Nephron progenitor cell (in vitro differentiated cells): ENCODE measurements around the gene PNKP.

Experiments used
- DNase-seq: peaks from one replicate; pipeline ENCODE4 v3.0.0; 2021
- H3K27ac Mint-ChIP-seq: 2 replicates; pipeline ENCODE4 v1.8.0; 2021; ENCODE audit warnings: mild to moderate bottlenecking, moderate library complexity, mixed read lengths
- H3K27me3 Mint-ChIP-seq: 2 replicates; pipeline ENCODE4 v1.8.0; 2021; ENCODE audit warnings: mild to moderate bottlenecking, low read depth, mixed read lengths; ENCODE audit not compliant: poor library complexity
- H3K36me3 Mint-ChIP-seq: 2 replicates; pipeline ENCODE4 v1.8.0; 2021; ENCODE audit warnings: low read depth, mixed read lengths
- H3K4me1 Mint-ChIP-seq: 2 replicates; pipeline ENCODE4 v1.8.0; 2021; ENCODE audit warnings: mixed read lengths
- H3K4me3 Mint-ChIP-seq: 2 replicates; pipeline ENCODE4 v1.8.0; 2021; ENCODE audit warnings: mild to moderate bottlenecking, moderate library complexity, mixed read lengths
- H3K9me3 Mint-ChIP-seq: 2 replicates; pipeline ENCODE4 v1.8.0; 2021; ENCODE audit warnings: mild to moderate bottlenecking, moderate library complexity, mixed read lengths
- TF ChIP-seq, protein P1 (sequence below): fragments of 200-600 bp; sonication (generic); IDR thresholded peaks from 2 replicates; pipeline ENCODE4 v1.5.0; 2021; ENCODE audit warnings: antibody characterized with exemption

The PNKP gene

GRCh38 chr19:49849433-49850220 lies 17.7 kb downstream of the PNKP start:
- TF ChIP-seq, protein P1, sequence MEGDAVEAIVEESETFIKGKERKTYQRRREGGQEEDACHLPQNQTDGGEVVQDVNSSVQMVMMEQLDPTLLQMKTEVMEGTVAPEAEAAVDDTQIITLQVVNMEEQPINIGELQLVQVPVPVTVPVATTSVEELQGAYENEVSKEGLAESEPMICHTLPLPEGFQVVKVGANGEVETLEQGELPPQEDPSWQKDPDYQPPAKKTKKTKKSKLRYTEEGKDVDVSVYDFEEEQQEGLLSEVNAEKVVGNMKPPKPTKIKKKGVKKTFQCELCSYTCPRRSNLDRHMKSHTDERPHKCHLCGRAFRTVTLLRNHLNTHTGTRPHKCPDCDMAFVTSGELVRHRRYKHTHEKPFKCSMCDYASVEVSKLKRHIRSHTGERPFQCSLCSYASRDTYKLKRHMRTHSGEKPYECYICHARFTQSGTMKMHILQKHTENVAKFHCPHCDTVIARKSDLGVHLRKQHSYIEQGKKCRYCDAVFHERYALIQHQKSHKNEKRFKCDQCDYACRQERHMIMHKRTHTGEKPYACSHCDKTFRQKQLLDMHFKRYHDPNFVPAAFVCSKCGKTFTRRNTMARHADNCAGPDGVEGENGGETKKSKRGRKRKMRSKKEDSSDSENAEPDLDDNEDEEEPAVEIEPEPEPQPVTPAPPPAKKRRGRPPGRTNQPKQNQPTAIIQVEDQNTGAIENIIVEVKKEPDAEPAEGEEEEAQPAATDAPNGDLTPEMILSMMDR, result no peak
- Mint-ChIP-seq H3K27me3 (peaks cover 2% of the 10 kb centered on the region), H3K27ac (no peak overlapping the region), H3K4me3 (peak overlapping the region; percentile 83), H3K4me1 (peaks cover 29% of the 10 kb centered on the region), H3K9me3 (peaks cover 26% of the 10 kb centered on the region), H3K36me3 (peaks cover 43% of the 10 kb centered on the region)
- DNase-seq, result no peak

GRCh38 chr19:49848938-49849337 lies 18.4 kb downstream of the PNKP start:
- TF ChIP-seq, protein P1, result no peak
- peak overlapping the region; percentile 19 for H3K4me3 Mint-ChIP-seq
- peaks cover 2% of the 10 kb centered on the region for H3K27me3 Mint-ChIP-seq
- H3K36me3 Mint-ChIP-seq, result peaks cover 46% of the 10 kb centered on the region
- no peak for DNase-seq
- H3K27ac Mint-ChIP-seq, result no peak overlapping the region
- peaks cover 28% of the 10 kb centered on the region for H3K4me1 Mint-ChIP-seq
- H3K9me3 Mint-ChIP-seq, result peaks cover 26% of the 10 kb centered on the region

DNA sequence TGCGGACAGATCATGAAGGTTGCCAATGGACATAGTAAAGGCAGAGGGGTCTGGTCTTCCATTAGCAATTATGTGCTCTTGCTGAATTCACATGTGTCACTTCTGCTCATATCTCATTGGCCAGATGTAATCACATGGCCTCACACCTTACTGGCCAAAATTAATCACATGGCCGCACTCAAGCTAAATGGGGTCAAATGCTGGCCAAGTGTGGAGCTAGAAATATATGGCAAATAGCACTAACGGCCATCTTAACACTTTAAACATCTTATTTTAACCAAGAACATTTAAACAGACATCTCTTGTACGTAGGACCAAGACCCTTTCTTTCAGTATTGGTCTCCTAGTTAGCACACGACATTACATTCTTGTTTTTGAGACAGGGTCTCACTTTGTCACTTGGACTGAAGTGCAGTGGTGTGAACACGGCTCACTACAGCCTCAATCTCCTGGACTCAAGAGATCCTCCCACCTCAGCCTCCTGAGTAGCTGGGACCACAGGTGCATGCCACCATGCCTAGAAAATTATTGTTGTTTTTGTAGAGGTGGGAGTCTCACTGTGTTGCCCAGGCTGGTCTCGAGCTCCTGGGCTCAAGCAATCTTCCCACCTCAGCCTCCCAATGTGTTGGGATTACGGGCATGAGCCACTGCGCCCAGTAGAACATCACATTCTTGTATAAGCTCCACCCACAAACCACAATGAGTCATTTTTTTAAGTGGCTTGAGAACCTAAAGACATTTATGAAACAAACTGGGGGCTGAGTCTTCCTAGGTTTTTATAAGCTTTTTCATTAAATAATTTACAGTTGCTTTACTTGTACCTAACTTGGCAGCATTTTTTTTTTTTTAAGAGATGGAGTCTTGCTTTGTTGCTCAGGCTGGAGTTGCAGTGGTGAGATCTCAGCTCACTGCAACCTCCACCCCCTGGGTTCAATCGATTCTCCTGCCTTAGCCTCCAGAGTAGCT lies 19.4 kb downstream of the PNKP start:
- TF ChIP-seq, protein P1, result no peak
- Mint-ChIP-seq H3K4me1 (peaks cover 19% of the 10 kb centered on the region), H3K4me3 (no peak overlapping the region), H3K36me3 (peaks cover 47% of the 10 kb centered on the region), H3K27me3 (peaks cover 2% of the 10 kb centered on the region), H3K9me3 (peaks cover 26% of the 10 kb centered on the region), H3K27ac (no peak overlapping the region)
- no peak for DNase-seq

DNA sequence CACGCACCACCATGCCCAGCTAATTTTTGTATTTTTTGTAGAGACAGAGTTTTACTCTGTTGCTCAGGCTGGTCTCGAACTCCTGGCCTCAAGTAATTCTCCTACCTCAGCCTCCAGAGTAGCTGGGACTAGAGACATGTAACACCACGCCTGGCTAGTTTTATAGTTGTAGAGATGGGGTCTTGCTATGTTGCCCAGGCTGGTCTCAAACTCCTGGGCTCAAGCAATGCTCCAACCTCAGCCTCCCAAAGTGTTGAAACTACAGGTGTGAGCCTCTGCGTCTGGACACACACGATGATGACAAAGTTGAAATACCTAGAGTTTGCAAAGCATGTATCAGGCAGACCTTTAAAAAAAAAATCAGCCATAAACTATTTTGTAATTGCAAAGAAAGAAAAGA lies 21.0 kb downstream of the PNKP start:
- no peak for DNase-seq
- no peak overlapping the region for H3K4me3 Mint-ChIP-seq
- H3K9me3 Mint-ChIP-seq, result peaks cover 26% of the 10 kb centered on the region
- H3K27me3 Mint-ChIP-seq, result peaks cover 2% of the 10 kb centered on the region
- H3K4me1 Mint-ChIP-seq, result peaks cover 7% of the 10 kb centered on the region
- H3K27ac Mint-ChIP-seq, result no peak overlapping the region
- TF ChIP-seq, protein P1, result no peak
- peaks cover 39% of the 10 kb centered on the region for H3K36me3 Mint-ChIP-seq

DNA sequence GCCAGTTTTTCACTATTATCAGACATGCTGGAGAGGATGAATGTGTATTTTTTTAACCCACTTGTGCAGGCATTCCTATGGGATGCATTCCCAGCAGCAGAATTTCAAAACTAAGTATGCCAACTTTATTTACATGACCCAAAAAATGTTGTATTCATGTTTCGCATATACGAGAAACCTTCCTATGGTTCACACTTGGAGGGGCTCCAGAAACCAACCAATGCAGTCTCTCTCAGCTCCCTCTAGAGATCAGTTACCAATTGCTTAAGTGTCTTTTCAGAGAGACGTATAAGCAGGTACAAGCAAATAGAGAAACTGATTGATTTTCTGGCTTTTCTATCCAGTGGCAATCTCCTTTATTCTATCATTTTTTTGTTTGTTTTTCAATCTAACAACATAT lies 22.0 kb downstream of the PNKP start:
- peaks cover 12% of the 10 kb centered on the region for H3K4me1 Mint-ChIP-seq
- peaks cover 45% of the 10 kb centered on the region for H3K36me3 Mint-ChIP-seq

More for the DNA sequence above, 22.0 kb downstream of the PNKP start:
- no peak overlapping the region for H3K27ac Mint-ChIP-seq
- peaks cover 26% of the 10 kb centered on the region for H3K9me3 Mint-ChIP-seq
- peaks cover 2% of the 10 kb centered on the region for H3K27me3 Mint-ChIP-seq
- no peak overlapping the region for H3K4me3 Mint-ChIP-seq
- TF ChIP-seq, protein P1, result no peak
- no peak for DNase-seq
